ENCODE measurements around the gene SLC9A9. TPM values are rescaled to one million over a fixed set of nuclear protein-coding genes. Genes with fewer than 3 reads are reported as not detected.

SLC9A9 gene
- total and polyA plus RNA-seq, 9 of the 15 experiments (the other 6 are each of a cell fraction or from before 2014, with no cell fraction given) = 0.03 to 0.13 TPM; not detected in 7

GRCh38 chr3:143287403-143287802 lies 560.9 kb downstream of the SLC9A9 start (continued):
- TF ChIP-seq, protein P1, sequence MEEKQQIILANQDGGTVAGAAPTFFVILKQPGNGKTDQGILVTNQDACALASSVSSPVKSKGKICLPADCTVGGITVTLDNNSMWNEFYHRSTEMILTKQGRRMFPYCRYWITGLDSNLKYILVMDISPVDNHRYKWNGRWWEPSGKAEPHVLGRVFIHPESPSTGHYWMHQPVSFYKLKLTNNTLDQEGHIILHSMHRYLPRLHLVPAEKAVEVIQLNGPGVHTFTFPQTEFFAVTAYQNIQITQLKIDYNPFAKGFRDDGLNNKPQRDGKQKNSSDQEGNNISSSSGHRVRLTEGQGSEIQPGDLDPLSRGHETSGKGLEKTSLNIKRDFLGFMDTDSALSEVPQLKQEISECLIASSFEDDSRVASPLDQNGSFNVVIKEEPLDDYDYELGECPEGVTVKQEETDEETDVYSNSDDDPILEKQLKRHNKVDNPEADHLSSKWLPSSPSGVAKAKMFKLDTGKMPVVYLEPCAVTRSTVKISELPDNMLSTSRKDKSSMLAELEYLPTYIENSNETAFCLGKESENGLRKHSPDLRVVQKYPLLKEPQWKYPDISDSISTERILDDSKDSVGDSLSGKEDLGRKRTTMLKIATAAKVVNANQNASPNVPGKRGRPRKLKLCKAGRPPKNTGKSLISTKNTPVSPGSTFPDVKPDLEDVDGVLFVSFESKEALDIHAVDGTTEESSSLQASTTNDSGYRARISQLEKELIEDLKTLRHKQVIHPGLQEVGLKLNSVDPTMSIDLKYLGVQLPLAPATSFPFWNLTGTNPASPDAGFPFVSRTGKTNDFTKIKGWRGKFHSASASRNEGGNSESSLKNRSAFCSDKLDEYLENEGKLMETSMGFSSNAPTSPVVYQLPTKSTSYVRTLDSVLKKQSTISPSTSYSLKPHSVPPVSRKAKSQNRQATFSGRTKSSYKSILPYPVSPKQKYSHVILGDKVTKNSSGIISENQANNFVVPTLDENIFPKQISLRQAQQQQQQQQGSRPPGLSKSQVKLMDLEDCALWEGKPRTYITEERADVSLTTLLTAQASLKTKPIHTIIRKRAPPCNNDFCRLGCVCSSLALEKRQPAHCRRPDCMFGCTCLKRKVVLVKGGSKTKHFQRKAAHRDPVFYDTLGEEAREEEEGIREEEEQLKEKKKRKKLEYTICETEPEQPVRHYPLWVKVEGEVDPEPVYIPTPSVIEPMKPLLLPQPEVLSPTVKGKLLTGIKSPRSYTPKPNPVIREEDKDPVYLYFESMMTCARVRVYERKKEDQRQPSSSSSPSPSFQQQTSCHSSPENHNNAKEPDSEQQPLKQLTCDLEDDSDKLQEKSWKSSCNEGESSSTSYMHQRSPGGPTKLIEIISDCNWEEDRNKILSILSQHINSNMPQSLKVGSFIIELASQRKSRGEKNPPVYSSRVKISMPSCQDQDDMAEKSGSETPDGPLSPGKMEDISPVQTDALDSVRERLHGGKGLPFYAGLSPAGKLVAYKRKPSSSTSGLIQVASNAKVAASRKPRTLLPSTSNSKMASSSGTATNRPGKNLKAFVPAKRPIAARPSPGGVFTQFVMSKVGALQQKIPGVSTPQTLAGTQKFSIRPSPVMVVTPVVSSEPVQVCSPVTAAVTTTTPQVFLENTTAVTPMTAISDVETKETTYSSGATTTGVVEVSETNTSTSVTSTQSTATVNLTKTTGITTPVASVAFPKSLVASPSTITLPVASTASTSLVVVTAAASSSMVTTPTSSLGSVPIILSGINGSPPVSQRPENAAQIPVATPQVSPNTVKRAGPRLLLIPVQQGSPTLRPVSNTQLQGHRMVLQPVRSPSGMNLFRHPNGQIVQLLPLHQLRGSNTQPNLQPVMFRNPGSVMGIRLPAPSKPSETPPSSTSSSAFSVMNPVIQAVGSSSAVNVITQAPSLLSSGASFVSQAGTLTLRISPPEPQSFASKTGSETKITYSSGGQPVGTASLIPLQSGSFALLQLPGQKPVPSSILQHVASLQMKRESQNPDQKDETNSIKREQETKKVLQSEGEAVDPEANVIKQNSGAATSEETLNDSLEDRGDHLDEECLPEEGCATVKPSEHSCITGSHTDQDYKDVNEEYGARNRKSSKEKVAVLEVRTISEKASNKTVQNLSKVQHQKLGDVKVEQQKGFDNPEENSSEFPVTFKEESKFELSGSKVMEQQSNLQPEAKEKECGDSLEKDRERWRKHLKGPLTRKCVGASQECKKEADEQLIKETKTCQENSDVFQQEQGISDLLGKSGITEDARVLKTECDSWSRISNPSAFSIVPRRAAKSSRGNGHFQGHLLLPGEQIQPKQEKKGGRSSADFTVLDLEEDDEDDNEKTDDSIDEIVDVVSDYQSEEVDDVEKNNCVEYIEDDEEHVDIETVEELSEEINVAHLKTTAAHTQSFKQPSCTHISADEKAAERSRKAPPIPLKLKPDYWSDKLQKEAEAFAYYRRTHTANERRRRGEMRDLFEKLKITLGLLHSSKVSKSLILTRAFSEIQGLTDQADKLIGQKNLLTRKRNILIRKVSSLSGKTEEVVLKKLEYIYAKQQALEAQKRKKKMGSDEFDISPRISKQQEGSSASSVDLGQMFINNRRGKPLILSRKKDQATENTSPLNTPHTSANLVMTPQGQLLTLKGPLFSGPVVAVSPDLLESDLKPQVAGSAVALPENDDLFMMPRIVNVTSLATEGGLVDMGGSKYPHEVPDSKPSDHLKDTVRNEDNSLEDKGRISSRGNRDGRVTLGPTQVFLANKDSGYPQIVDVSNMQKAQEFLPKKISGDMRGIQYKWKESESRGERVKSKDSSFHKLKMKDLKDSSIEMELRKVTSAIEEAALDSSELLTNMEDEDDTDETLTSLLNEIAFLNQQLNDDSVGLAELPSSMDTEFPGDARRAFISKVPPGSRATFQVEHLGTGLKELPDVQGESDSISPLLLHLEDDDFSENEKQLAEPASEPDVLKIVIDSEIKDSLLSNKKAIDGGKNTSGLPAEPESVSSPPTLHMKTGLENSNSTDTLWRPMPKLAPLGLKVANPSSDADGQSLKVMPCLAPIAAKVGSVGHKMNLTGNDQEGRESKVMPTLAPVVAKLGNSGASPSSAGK (IDR thresholded peaks at IDR 0.05) = no peak
- no peak for TF ChIP-seq TSC22D4 (tag; IDR thresholded peaks at IDR 0.05)
- TF ChIP-seq MCM7 (IDR thresholded peaks at IDR 0.05) = no peak
- TF ChIP-seq ZBED1 (IDR thresholded peaks at IDR 0.05) = no peak
- TF ChIP-seq, protein P2, sequence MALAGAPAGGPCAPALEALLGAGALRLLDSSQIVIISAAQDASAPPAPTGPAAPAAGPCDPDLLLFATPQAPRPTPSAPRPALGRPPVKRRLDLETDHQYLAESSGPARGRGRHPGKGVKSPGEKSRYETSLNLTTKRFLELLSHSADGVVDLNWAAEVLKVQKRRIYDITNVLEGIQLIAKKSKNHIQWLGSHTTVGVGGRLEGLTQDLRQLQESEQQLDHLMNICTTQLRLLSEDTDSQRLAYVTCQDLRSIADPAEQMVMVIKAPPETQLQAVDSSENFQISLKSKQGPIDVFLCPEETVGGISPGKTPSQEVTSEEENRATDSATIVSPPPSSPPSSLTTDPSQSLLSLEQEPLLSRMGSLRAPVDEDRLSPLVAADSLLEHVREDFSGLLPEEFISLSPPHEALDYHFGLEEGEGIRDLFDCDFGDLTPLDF (CRISPR knock-in tag; IDR thresholded peaks at IDR 0.05) = no peak
- no peak for TF ChIP-seq NFIC (IDR thresholded peaks at IDR 0.05)
- TF ChIP-seq HNRNPLL (IDR thresholded peaks at IDR 0.05; ENCODE audit: low read depth, low read length, poor library complexity, severe bottlenecking) = no peak
